T-helper 2 cell treated with Interferon-gamma antibody and Interleukin-4, amounts not matched to agents 100 ng/mL and 5 ng/mL, for 36 hours (primary cell): ENCODE results near the gene PPP6R2. TPM values are rescaled to one million over a fixed set of nuclear protein-coding genes. Genes with fewer than 3 reads are reported as not detected.

Experiments used
- intact Hi-C: fragments of 100-400 bp; cut with micrococcal nuclease; formaldehyde crosslinking; loops from one replicate; pipeline ENCODE4 v1.15.1; 2023
- total RNA-seq: library from RNA; stranded (reverse); gene quantifications from 2 replicates; pipeline ENCODE4 v1.2.3, GENCODE V29; 2022

The PPP6R2 gene
- total RNA-seq, 1 donor from 2014 or later = 54.9 TPM

DNA sequence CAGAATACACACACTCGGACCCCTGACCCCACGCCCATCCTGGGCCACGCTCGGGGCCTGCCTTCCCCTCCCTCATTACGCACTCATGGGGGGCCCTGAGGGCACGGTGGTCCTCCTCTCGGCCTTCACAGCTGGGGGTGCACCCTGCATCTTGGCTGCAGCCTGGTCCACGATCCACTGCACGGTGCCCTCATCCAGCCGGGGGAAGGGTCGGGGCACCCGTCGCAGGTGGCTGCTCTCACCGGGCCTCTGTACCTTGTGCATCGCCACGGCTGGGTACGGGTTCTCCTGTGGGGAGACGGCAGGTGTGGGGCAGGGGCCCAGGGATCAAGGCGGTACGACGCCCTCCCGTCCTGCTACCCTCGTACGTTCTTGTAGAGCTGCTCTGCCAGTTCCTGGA is 121.3 kb downstream of the PPP6R2 start:
- intact Hi-C loops = no loop called here

DNA sequence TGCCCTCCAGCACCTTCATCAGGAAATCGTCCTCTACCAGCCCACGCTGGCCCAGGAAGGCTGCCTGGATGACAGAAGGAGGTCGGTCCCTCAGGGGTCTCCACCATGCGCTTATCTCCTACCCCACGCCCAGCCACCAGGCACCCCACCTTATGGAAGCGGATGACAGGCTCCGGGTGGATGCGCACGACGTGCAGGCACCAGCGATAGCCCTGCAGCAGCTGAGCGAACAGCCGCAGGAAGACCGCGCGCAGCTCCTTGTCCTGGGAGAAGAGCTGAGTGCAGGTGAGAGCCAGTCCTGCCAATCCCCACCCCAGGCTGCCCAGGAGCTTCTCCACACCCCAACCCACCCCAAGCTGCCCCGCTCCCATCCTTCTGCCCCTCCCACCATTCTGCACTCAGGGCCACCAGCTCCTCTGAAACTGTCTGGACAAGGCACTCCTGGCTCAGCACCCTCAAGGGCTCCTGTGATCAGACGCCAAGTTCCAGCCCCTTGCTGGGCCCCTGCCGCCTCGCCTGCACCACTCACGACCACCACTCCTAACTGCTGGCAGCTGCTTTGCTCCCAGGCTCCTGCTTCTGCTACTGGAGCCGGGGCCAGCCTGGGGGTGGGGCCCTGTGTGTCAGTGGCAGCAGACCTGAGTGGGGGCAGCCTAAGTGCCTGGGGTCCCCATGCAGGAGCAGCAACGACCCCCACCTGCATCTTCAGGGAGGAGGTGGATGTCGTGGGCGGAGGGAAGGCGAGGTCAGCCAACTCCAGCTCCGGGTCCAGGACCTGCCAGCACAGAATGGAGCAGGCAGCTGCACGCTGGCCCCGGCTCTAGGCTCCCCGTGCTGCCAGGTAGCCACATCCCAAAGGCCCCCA is 122.2 kb downstream of the PPP6R2 start:
- intact Hi-C loops = no loop called here

DNA sequence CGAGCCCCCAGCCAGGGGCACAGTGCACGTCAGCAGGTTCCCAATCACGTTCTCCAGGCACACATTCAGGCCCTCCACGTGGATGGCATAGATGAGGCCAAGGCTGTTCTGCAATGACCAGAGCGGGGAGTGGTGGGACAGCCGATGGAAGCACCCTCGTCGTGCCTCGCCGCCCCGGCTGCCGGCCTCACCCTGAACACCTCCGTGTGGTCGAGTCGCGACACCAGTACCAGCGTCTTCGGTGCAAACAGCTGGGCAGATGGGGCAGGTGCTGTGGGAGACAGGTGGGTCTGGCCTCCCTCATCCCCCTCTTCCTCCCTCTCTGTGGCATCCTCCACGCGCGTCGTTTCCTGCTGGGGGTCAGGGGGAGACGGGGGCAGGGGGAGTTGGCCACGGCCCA is 124.2 kb downstream of the PPP6R2 start:
- intact Hi-C loops = no loop called here

DNA sequence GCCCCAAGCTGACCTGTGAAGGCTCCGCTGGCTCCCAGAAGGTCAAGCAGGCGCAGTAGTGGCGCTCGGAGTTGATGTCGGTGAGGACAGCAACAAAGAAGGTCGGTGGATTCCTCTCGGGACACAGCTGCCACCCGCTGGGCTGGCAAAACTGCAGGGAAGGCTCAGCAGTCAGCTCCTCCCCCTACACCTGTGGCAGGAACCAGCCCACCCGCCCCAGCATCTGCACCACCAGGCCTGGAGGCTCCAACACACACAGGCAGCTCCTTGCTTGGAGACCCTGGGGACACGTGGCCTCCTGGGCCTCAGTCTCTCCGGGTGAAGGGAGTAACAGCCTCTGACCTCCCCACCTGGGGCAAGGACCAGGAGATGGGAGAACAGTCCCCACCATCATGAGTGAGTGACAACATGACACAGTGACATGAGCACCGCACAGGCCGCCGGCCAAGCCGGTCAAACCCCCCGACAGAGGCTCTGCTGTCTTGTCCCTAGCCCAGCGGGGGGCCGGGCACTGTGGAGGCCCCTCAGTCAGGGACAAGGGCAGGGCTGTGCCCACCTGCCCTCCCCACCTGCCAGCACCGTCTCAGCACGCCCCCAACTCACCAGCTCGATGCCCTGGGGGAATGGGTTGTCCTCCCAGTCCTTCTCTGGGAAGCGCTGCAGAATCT is 124.8 kb downstream of the PPP6R2 start:
- intact Hi-C loops = no loop called here

DNA sequence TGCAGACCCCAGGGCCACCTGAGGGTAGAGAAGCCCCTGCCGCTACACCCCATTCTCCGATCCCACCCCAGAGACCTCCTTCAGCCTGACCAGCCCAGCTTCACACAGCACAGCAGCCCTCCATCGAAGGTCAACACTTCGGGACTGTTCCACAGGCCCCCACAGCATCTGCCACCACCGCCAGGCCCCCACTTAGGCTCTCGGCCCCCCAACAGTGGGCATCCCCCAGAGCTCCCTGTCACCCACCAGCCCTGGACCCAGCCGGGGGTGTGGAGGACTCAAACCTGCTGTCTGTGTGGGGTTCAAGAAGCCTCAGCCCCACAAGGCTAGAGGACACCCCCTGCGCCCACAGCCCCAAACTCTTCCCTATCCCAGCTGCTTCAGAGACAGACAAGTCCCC is 125.5 kb downstream of the PPP6R2 start:
- intact Hi-C loops = no loop called here

DNA sequence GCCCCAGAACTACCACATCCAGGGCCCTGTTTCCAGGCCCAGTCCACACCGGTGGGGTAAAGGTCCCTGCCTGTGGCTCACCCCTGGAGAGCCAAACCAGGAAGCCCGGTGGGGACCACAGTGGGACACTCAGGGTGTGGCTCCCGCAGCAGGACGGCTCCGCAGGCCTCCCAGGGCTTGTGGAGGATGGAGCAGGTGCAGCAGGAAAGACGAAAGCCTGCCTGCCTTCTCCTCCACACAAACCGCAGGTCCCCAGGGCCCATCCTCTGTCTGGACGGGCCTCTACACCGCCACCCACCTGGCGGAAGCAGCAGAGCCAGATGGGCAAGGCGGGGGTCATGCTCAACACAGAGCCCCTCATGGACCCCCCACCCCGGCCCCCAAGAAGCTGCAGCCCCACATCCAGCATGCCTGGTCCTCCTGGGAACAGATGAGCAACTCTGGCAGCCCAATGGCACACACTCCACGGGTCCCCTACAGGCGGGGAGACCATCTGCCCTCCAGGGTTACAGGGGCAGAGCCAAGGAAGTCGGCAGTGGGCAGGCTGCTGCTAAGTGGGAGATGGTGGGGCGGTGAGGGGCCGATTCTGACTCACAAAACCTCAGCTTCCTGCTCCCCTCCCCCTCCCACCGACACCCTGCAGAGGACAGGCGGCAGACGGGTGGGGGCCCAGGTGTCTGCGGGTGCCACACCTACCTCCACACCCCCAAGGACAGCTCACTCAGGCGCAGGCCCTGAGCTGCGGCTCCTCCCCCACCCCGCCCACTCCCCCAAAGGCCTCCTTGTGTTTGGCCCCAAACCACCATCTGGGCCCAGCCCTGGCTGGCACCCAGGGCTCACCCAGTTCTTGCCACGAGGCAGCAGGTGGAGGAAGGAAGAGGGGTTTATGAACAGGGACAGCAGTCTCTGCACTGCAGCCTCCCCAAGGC is 126.5 kb downstream of the PPP6R2 start:
- intact Hi-C loops = loop anchor here (2.0 to 5.0 kb wide), 2 partner anchors 127 to 151 kb away; partner anchors contain the start of gene PPP6R2

DNA sequence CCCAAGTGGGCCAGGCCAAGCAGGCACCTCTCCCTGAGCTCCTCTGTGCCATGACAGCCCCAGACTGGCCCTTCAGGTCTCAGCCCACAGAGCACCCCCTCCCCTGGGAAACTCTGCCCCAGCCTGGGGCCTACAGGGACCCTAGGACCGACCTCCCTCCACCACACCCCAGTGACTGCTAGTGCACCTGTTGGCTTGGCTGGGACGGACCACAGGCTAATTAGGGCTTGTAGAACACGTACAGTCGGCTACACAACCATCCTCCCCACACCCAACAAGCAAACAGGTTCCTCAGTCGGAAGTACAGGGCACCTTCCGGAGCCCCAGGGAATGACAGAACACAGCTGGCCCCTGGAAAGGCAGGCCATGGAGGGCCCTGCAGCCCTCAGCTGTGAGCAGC is 127.4 kb downstream of the PPP6R2 start:
- intact Hi-C loops = loop anchor here (2.0 to 5.0 kb wide), 2 partner anchors 128 to 150 kb away; partner anchors contain the start of gene PPP6R2

DNA sequence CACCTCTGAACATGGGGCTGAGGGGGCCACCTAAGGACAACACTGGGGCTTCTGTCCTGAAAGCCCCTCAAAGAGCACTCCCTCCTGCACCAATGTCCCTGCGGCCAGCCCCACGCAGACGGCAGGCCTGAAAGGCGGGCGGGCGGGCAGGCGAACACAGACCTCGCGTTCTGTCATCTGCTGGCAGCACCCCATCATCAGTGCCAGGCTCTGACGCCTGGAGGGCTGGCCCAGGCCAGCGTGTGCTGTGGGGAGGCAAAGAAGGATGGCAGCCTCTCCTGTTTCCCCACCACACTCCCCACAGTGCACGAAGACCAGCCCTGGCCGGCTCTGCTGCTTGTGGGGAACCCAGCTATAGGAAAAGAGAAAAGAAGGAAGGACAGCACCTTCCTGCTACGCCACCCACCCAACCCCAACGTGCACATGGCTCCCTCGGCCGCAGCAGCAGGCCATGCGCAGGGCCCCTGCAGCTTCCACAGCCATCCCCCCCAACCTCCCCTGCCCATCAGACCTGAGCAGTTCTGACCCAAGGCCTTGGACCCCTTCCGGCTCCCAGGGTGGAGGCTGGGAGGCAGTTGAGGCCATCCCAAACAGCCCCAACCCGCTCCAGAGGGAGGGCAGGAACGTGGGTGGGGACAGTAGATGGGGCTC is 128.2 kb downstream of the PPP6R2 start:
- intact Hi-C loops = loop anchor here (2.0 to 5.0 kb wide), 2 partner anchors 129 to 149 kb away; partner anchors contain the start of gene PPP6R2

DNA sequence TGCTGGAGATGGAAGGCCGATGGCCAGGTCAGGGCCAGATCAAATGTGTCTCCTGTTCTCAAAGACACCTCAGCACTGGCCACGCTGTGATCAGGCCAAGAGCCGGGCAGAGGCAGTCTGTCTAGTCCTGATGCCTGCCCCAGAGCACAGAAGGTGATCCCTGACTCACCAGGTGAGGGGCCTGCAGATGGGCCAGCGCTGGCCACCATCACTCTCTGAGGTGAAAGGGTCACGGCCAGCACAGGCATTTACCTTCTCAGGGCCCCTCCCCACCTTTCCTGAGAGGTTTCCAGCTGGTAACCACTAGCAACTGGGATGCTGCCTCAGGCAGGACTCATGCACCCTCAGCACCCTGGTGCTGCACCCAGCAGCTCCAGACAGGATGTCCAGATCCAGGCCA is 128.8 kb downstream of the PPP6R2 start:
- intact Hi-C loops = loop anchor here (2.0 to 5.0 kb wide), 2 partner anchors 130 to 149 kb away; partner anchors contain the start of gene PPP6R2

DNA sequence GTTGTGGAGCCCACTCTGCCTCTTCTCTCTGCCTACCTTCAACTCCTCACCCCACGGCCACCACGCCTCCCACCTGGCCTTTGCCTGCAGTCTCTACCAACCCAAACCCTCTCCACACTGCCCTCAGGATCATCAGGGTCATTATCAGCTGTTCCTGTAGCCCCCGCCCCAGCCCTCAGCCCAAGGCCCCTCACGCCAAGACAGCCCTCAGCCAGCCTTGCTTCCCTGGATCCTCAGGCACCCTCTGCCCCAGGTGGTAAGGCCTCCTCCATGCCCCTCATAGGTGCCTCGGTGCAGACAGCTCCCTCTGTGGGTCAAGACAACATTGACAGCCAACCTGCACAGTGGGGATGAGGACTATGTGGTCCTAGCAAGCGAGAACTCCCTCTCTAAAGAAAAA is 130.0 kb downstream of the PPP6R2 start:
- intact Hi-C loops = loop anchor here (5.0 kb wide), 1 partner anchor 131 kb away; the partner anchor contains the start of gene PPP6R2

DNA sequence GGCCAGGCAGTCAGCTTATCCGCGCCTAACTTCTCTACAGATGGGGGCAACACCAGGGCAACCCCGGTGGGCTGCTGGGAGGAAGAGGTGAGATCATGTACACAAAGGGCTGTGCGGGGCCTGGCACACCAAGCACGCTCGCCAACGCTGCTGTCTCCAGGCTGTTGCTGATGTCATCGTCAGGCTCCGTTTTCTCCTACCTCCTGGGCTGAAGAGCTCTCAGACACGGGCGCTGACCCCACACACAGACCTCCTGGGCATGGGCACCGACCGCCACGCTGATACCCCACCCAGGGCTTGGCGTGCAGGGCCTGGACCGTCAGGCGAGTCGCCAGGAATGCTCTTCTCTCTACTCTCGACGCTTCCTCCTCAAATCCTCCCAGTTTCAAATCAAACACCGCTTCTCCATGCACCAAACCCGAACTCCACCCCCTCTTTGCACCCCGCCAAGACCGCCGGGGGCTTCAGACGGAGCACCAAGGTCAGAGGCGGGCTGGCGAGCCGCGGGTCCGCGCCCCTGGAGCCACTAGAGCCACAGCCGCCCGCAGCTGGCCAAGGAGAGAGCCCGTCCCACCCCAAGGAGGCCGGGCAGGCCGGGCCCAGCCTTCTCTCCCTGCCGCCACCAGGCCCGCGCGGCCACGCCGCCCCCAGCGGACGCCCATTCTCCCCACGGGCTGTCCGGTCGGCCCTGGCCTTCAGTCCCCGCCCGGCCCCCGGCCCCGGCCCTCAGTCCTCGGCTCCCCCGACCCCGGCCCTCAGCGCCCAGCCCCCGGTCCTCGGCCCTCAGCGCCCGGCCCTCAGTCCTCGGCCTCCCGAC is 130.9 kb downstream of the PPP6R2 start:
- intact Hi-C loops = loop anchor here (2.0 to 5.0 kb wide), 2 partner anchors 35 to 132 kb away; partner anchors contain the start of genes NCAPH2 and PPP6R2

DNA sequence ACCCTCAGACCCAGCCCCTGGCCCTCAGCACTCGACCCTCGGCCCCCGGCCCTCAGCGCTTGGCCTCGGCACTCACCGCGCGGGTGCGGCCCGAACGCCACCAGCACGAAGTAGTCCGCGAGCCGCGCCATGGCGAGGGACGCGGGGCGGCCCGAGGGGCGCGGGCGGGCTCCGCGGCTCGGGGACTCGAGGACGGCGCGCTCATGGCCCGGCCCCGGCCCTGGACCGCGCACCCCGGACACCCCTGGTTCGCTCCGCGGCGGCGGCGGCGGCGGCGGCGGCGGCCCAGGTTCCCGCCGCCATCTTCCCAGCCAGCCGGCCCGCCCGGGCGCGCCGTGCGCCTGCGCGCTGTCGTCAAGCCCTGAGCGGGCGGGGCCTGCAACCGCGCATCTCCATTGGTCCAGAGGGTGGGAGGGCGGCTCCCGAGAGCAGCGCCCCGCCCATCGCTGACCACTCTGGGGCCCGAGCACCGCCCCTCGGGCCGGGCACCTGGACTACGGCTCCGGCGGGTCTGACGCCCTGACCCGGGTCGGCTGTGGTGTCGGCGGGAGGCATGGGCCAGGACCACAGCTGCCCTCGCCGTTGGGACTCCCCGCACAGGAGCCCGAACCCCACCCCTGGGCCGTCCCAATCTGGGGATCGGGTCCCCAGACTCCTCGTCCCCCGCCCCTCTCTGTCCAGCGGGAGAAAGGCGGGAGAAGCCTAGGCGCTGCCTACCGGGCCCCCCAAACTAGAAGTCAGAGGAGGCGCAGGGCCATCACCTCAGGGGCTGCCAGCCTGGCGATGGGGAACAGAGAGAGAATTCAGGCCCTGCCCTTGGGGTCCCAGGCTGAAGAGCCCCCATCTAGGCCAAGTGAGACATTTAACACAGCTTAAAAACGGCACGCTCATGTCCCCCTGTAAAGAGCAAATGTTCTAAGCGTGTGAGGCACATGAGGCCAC is 131.9 kb downstream of the PPP6R2 start, which contains the start of gene SBF1:
Gene SBF1 (minus strand): TSS at position 326 of the 942 bp plus-strand sequence. CDS start 195 bp downstream, at position 131.
- intact Hi-C loops = loop anchor here (2.0 to 5.0 kb wide), 2 partner anchors 34 to 133 kb away; partner anchors contain the start of genes NCAPH2 and PPP6R2

DNA sequence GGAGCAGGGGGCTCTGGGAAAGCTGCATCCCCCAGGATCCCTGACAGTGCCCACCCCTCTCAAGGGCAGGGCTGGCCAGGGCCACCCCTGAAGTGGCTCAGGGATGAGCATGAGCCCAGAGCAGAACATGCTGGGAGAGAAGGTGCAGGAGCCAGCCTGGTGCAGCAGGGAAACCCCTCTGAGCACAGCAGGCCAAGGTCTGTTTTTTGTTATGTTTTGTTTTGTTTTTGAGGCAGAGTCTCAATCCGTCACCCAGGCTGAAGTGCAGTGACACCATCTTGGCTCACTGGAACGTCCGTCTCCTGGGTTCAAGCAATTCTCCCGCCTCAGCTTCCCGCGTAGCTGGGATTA is 132.5 kb downstream of the PPP6R2 start:
- intact Hi-C loops = loop anchor here (2.0 kb wide), 1 partner anchor 33 kb away; the partner anchor contains the start of gene NCAPH2

DNA sequence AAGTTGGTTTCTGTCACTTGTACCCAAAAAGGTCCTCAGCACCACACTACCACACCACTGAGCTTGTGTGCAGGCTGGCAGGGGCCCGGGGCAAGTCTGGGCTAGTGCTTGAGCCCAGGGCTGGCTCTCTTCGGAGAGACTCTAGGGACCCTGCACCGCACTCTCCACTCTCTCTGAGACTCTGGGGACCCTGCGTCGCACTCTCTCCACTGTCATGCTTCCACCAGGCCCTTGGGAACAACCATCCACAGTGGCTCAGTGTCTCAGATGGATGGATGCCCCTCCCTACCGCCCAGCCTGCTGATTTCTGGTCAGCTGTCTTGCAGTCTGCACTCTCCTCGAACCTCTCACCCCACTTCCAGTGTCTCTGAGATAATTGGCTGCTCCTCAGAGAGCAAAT is 133.7 kb downstream of the PPP6R2 start:
- intact Hi-C loops = no loop called here

DNA sequence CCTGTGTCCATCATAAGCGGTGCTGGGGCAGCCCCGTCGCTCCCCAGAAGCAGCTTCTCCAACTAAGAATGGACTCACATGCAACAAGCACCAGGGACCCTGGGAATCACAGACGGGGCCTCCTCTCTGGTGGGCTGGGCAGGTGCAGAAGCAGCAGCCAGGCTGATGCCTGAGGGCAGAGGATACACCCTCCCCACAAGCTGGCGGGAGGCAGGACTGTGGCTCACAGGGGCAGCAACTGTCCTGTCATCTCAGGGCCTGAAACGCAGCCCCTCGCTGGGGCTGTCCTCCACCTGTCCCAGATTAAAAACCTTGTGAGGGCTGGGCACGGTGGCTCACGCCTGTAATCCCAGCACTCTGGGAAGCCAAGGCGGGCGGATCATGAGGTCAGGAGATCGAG is 134.8 kb downstream of the PPP6R2 start:
- intact Hi-C loops = no loop called here

DNA sequence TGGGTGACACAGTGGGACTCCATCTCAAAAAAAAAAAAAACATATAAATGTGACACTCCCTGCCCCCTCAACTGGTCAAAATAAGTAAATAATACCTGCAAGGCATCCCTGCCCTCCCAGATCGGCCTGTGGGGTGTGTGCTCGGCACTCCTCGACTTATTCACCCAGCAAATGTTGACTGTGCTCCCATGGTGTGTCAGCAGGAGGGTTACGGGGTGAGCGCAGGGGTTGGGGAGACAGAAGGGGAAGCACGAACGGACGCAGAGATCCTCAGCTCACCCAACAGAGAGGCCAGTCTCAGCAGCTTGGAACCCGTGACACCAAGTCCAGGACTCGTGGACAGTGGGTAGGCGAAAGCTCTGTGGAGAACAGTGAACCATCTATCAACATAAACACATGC is 136.6 kb downstream of the PPP6R2 start:
- intact Hi-C loops = no loop called here

DNA sequence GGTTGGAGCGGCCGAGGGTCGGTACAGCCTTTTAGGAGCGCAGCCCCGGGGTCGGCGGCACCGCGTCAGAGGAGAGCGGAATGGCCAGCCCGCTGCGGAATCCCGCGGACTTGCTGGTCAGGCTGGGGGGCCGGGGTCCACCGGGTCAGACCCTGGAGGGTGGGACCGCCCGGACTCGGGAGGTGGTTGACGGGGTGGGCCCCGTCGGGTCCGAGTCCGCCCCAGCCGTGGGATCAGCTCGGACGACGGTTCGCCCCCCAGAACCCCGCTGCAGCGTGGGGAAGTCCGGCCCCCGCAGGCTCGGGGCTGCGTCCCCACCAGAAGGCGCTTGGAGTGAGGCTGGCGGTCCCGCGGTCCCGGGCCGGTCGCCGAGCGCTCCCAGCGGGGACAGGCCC is 137.9 kb downstream of the PPP6R2 start:
- intact Hi-C loops = no loop called here

DNA sequence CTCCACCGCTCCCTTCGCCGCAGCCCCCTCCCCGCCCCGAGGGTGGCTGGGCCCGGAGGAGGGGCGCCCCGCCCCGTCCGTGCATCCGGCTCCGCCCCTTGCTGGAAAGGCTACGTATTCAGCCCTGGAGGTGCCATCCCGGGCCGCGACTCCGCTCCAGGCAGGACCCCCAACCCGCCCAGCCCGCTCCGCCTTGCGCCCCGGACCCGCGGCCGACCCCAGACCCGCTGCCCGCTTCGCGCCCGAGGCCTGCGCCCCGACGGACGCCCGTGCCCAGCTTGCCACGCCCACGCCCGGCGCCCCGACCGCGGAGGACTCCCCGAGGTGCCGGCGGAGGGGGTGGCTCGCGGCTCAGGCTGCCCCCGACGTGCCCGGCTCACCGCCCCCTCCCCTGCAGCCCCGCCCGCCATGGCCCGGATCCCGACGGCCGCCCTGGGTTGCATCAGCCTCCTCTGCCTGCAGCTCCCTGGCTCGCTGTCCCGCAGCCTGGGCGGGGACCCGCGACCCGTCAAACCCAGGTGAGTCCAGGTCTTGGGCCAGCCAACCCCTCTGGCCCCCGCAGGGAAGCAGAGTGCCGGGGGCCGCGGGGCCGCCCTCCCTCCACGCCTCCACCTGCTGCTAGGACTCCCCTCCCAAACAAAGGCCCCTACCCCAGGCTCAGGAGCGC is 138.4 kb downstream of the PPP6R2 start, which contains the start of gene ADM2:
Gene ADM2 (plus strand): TSS at position 104 of the 667 bp plus-strand sequence. CDS start 305 bp downstream, at position 409.
- intact Hi-C loops = no loop called here
